Measurements from ENCODE around the gene PTPN14.

Gene PTPN14

GRCh38 chr1:214386747-214387146 is 164.7 kb downstream of the PTPN14 start:
- DNase-seq = no peak

- no peak for DNase-seq
Observed at GRCh38 chr1:214386333-214386732, 165.1 kb downstream of the PTPN14 start.

- DNase-seq = no peak
Observed at GRCh38 chr1:214385428-214385827, 166.0 kb downstream of the PTPN14 start.

- DNase-seq = no peak
Observed at GRCh38 chr1:214384373-214385079, 166.9 kb downstream of the PTPN14 start.

- no peak for DNase-seq
Observed at GRCh38 chr1:214383381-214384372, 167.7 kb downstream of the PTPN14 start.

GRCh38 chr1:214380986-214381695 is 170.3 kb downstream of the PTPN14 start:
- no peak for DNase-seq

- DNase-seq = no peak
Observed at GRCh38 chr1:214380396-214380795, 171.0 kb downstream of the PTPN14 start.

GRCh38 chr1:214379236-214379970 is 172.0 kb downstream of the PTPN14 start:
- DNase-seq = no peak

GRCh38 chr1:214378492-214378891 is 172.9 kb downstream of the PTPN14 start:
- no peak for DNase-seq

GRCh38 chr1:214377886-214378285 is 173.5 kb downstream of the PTPN14 start:
- DNase-seq = peak; percentile 46

GRCh38 chr1:214377485-214377884 is 173.9 kb downstream of the PTPN14 start:
- DNase-seq = no peak

- DNase-seq = no peak
Observed at GRCh38 chr1:214372092-214372491, 179.3 kb downstream of the PTPN14 start.

GRCh38 chr1:214370615-214371014 is 180.8 kb downstream of the PTPN14 start:
- DNase-seq = no peak

GRCh38 chr1:214369364-214369763 is 182.0 kb downstream of the PTPN14 start:
- DNase-seq = no peak

- no peak for DNase-seq
Observed at GRCh38 chr1:214367841-214368240, 183.6 kb downstream of the PTPN14 start.

GRCh38 chr1:214364786-214365295 is 186.6 kb downstream of the PTPN14 start:
- DNase-seq = no peak

- no peak for DNase-seq
Observed at GRCh38 chr1:214364386-214364785, 187.0 kb downstream of the PTPN14 start.

GRCh38 chr1:214363386-214363785 is 188.0 kb downstream of the PTPN14 start:
- no peak for DNase-seq

GRCh38 chr1:214362188-214362882 is 189.1 kb downstream of the PTPN14 start:
- DNase-seq = no peak

- DNase-seq = no peak
Observed at GRCh38 chr1:214361636-214362035, 189.8 kb downstream of the PTPN14 start.

GRCh38 chr1:214360525-214361164 is 190.8 kb downstream of the PTPN14 start:
- DNase-seq = no peak
